Measurements from ENCODE around the gene RUSF1. TPM values are rescaled to one million over a fixed set of nuclear protein-coding genes. Genes with fewer than 3 reads are reported as not detected.

The RUSF1 gene
- total RNA-seq, 2 donors from 2014 or later: 67.9 to 74.2 TPM

DNA sequence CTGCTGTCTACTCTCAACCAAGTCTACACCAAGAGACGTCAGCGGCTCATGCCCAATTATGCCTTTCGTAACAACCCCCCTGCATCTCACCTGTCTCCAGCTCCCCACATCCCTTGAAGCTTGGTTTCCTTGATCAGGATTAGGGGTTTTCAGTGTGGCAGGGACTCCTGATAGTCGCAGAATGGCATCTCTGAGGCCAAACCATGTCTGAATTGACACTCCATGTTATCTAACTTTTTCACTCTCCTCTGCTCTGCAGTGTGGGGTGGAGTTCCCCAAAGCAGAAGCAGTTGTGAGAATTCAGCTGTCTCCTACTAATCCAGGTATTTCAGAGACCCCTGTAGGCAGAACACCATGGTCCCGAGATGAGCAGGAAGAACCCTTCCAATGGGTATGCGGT lies 13.9 kb upstream of the RUSF1 start:
- DNase-seq (ENCODE audit: low spot score) (no peak), ATAC-seq (ENCODE audit: insufficient number of reproducible peaks, low FRiP score, low read depth) (no peak)
- H3K36me3 ChIP-seq: no peaks in the 10 kb centered on the region
- H3K27me3 ChIP-seq (replicated peaks; ENCODE audit: insufficient read depth): no peaks in the 10 kb centered on the region
- H3K27ac ChIP-seq: no peak overlapping the region
- TF ChIP-seq, protein P1, sequence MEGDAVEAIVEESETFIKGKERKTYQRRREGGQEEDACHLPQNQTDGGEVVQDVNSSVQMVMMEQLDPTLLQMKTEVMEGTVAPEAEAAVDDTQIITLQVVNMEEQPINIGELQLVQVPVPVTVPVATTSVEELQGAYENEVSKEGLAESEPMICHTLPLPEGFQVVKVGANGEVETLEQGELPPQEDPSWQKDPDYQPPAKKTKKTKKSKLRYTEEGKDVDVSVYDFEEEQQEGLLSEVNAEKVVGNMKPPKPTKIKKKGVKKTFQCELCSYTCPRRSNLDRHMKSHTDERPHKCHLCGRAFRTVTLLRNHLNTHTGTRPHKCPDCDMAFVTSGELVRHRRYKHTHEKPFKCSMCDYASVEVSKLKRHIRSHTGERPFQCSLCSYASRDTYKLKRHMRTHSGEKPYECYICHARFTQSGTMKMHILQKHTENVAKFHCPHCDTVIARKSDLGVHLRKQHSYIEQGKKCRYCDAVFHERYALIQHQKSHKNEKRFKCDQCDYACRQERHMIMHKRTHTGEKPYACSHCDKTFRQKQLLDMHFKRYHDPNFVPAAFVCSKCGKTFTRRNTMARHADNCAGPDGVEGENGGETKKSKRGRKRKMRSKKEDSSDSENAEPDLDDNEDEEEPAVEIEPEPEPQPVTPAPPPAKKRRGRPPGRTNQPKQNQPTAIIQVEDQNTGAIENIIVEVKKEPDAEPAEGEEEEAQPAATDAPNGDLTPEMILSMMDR (IDR thresholded peaks at IDR 0.05): no peak
- H3K4me1 ChIP-seq (ENCODE audit: control insufficient read depth in 1 of 2, low read depth in 2 of 2): no peaks in the 10 kb centered on the region
- H3K4me3 ChIP-seq: no peak overlapping the region
- H3K9me3 ChIP-seq: no peaks in the 10 kb centered on the region

DNA sequence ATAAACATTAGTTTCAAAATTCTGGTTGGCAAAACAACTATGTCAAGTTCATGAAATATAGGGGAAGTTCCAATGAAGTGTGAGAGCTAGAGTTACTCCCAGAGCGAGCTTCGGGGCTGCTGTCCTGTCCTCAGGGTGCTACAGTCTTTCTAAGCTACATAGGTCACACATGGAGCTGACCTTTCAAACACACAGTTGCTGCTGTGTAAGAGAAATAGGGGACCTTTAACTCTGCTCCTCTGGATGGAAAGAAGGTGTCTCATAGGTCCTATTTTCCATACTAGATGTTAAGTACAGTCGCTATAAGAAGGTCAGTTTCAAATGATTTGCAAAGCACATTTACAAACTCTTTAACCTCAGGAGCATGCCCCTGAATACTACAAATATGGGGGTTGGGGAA lies 13.2 kb upstream of the RUSF1 start:
- H3K4me3 ChIP-seq: no peak overlapping the region
- H3K9me3 ChIP-seq: no peaks in the 10 kb centered on the region
- H3K36me3 ChIP-seq: no peaks in the 10 kb centered on the region
- no peak overlapping the region for H3K27ac ChIP-seq
- H3K4me1 ChIP-seq (ENCODE audit: control insufficient read depth in 1 of 2, low read depth in 2 of 2): no peaks in the 10 kb centered on the region
- DNase-seq (ENCODE audit: low spot score) (no peak), ATAC-seq (ENCODE audit: insufficient number of reproducible peaks, low FRiP score, low read depth) (no peak)
- TF ChIP-seq, protein P1 (IDR thresholded peaks at IDR 0.05): no peak
- no peaks in the 10 kb centered on the region for H3K27me3 ChIP-seq (replicated peaks; ENCODE audit: insufficient read depth)

DNA sequence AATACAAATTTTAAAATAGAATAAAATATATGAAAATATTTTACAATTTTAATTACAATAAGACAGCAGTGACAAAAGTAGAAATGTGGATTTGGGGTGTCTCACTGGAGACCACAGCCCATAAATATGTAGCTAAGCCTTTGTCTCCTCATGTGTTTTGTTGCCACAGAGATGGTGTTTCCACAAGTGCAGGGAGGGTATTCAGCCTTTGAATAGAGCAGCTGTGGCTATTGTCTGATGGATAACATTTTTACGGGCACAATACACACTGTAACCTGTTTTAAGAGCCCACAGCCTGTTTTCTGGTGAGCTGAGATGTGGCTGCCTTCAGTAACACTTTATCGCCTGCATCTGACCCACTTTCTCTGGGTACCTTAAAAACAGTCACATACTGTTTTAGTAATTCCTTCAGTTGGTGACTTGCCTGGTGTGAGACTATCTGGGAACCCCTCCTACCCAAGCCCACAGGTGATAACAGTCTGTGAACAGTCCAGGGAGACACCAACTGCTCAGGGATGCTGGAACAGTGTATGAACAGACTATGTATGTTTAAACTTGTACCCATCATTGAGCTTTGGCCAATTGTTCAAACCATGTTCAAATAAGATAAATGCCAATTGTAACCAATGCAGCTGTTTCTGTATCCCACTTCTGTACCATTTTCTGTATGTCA lies 11.7 kb upstream of the RUSF1 start:
- ATAC-seq (ENCODE audit: insufficient number of reproducible peaks, low FRiP score, low read depth): no peak
- TF ChIP-seq, protein P1 (IDR thresholded peaks at IDR 0.05): no peak
- no peaks in the 10 kb centered on the region for H3K36me3 ChIP-seq
- no peaks in the 10 kb centered on the region for H3K4me1 ChIP-seq (ENCODE audit: control insufficient read depth in 1 of 2, low read depth in 2 of 2)
- no peak overlapping the region for H3K4me3 ChIP-seq
- no peak overlapping the region for H3K27ac ChIP-seq
- DNase-seq (ENCODE audit: low spot score): no peak
- no peaks in the 10 kb centered on the region for H3K9me3 ChIP-seq
- no peaks in the 10 kb centered on the region for H3K27me3 ChIP-seq (replicated peaks; ENCODE audit: insufficient read depth)

DNA sequence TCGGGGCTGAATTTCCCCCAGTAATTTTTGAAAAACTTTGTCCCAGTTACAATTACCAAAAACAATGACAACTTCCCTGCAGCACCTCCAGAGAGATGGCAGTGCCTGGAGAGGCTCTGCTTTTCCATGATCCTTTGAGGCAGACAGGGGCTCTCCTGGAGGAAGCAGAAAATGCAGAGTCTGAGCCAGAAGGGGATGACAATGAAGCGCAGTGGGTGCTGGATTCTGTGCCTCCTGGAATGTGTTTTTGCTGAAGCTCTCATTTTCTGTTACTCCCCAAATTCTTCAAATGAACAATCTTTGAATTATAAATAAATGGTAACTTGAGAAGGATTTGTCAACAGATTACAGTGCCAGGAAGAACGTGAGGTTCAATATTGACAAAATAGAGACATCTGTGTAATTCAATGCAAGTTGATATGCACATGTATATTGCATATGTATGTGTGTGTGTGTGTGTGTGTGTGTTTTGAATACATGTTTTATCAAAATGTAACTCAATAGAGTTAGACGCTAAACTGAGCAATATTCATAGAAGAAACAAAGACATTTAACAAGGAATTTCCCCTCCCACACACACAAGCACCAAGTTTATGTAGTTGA lies 9.7 kb upstream of the RUSF1 start:
- TF ChIP-seq, protein P1 (IDR thresholded peaks at IDR 0.05): no peak
- Histone ChIP-seq H3K36me3 (no peaks in the 10 kb centered on the region), H3K27me3 (replicated peaks; ENCODE audit: insufficient read depth) (no peaks in the 10 kb centered on the region), H3K4me1 (ENCODE audit: control insufficient read depth in 1 of 2, low read depth in 2 of 2) (no peaks in the 10 kb centered on the region), H3K9me3 (no peaks in the 10 kb centered on the region), H3K4me3 (no peak overlapping the region), H3K27ac (no peak overlapping the region)
- no peak for DNase-seq (ENCODE audit: low spot score)
- ATAC-seq (ENCODE audit: insufficient number of reproducible peaks, low FRiP score, low read depth): no peak

DNA sequence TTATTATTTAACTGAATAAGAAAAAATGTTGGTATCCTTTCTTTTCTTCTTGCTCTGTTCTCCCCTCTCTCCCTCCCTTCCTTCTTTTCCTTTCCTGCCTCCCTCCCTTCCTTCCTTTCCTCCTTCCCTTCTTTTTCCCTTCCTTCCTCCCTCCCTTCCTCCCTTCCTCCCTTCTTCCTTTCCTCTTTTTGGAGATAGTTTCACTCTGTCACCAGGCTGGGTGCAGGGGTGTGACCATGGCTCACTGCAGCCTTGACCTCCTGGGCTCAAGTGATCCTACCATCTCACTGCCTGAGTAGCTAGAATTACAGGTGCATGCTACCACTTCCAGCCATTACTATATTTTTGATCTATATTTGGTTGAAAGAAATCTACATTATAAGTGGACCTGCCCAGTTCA lies 5.7 kb upstream of the RUSF1 start:
- peaks cover 7 to 15% of the 10 kb centered on the region in 2 donors for H3K4me1 ChIP-seq (ENCODE audit: control insufficient read depth in 1 of 2, low read depth in 2 of 2)
- H3K36me3 ChIP-seq: no peaks in the 10 kb centered on the region
- H3K9me3 ChIP-seq: no peaks in the 10 kb centered on the region
- ATAC-seq (ENCODE audit: insufficient number of reproducible peaks, low FRiP score, low read depth): no peak
- TF ChIP-seq, protein P1 (IDR thresholded peaks at IDR 0.05): no peak
- no peak overlapping the region for H3K4me3 ChIP-seq
- H3K27me3 ChIP-seq (replicated peaks; ENCODE audit: insufficient read depth): no peaks in the 10 kb centered on the region
- no peak overlapping the region for H3K27ac ChIP-seq
- no peak for DNase-seq (ENCODE audit: low spot score)
